ENCODE results near the gene COL10A1. TPM values are rescaled to one million over a fixed set of nuclear protein-coding genes. Genes with fewer than 3 reads are reported as not detected.

The COL10A1 gene
- 0.82 TPM for total RNA-seq

DNA sequence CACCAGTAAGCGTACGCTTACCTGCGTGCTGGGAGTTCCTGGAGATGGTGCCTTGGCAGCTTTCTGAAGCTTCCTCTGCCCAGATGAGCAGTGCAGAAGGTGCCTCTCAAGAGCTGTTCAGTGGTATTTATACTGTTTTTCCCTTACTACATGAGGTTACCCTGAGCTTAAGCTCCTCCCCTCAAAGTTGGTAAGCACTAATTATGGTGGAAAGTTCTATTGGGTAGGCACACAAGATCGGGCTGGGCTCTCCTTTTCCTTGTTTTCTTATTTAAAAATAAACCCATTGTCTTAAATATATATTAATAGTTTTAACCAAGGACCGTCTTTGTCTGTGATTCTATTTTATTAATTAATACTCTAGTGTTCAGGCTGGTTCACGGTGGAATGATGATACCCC, at the start of gene COL10A1:
Gene COL10A1 (minus strand): TSS at position 101 of the 400 bp plus-strand sequence. CDS start 640 bp downstream, outside the sequence.

GRCh38 chr6:116100419-116101301, 25.3 kb downstream of the COL10A1 start, which contains the start of gene NT5DC1:
Gene NT5DC1, plus strand, starts transcription at chr6:116100853. Its CDS starts 78 bp downstream, at chr6:116100931.

Other genes with a start within 250 kb of the COL10A1 start
- 9.6 TPM for gene FRK, start 65.2 kb downstream of the COL10A1 start, total RNA-seq
- gene NT5DC1, start 25.3 kb downstream of the COL10A1 start, total RNA-seq: 22.0 TPM
- 32.1 TPM for gene TSPYL4, start 127.9 kb upstream of the COL10A1 start, total RNA-seq
- gene TSPYL1, start 153.8 kb upstream of the COL10A1 start, total RNA-seq: 99.7 TPM
- 46.9 TPM for gene DSE, start 244.8 kb upstream of the COL10A1 start, total RNA-seq

Data from metanephros (tissue), 1 donor.